Osteoblast (primary cell): ENCODE results near the gene ITGB2. TPM values are rescaled to one million over a fixed set of nuclear protein-coding genes. Genes with fewer than 3 reads are reported as not detected.

ENCODE experiments used
- DNase-seq: peaks from one replicate; pipeline ENCODE4 v3.0.0; 2011; ENCODE audit warnings: low spot score, mixed read lengths; ENCODE audit not compliant: insufficient read length; ENCODE audit errors: missing footprints
- H2AFZ ChIP-seq: 2 replicates; pipeline ENCODE4 v1.6.0; 2011; ENCODE audit warnings: mild to moderate bottlenecking, low read length
- H3K27ac ChIP-seq: 2 replicates; pipeline ENCODE4 v1.5.1; 2011; ENCODE audit warnings: mild to moderate bottlenecking, low read depth, low read length, moderate library complexity
- H3K27me3 ChIP-seq: 2 replicates; pipeline ENCODE4 v1.6.0; 2012; ENCODE audit warnings: mild to moderate bottlenecking, control low read depth, inconsistent platforms, low read length, moderate library complexity; ENCODE audit not compliant: insufficient read depth
- H3K36me3 ChIP-seq: 2 replicates; pipeline ENCODE4 v1.5.1; 2011; ENCODE audit warnings: mild to moderate bottlenecking, low read length, control low read depth, moderate library complexity; ENCODE audit not compliant: insufficient read depth
- H3K4me1 ChIP-seq: 2 replicates; pipeline ENCODE4 v1.5.1; 2011; ENCODE audit warnings: mild to moderate bottlenecking, low read length, control low read depth, moderate library complexity; ENCODE audit not compliant: insufficient read depth
- H3K4me2 ChIP-seq: 2 replicates; pipeline ENCODE4 v1.6.0; 2011; ENCODE audit warnings: mild to moderate bottlenecking, low read length; ENCODE audit not compliant: insufficient read depth
- H3K4me3 ChIP-seq: fragments of 200-600 bp; sonication (generic); 3 replicates; pipeline ENCODE4 v1.5.1; 2012; ENCODE audit warnings: mild to moderate bottlenecking, low read length, inconsistent platforms; ENCODE audit not compliant: insufficient read depth
- H3K79me2 ChIP-seq: 2 replicates; pipeline ENCODE4 v1.6.0; 2012; ENCODE audit warnings: mild to moderate bottlenecking, low read length, control low read depth, inconsistent platforms; ENCODE audit not compliant: insufficient read depth
- H3K9me3 ChIP-seq: 2 replicates; pipeline ENCODE4 v1.5.1; 2011; ENCODE audit warnings: low read depth, low read length, control low read depth
- H4K20me1 ChIP-seq: 2 replicates; pipeline ENCODE4 v1.6.0; 2012; ENCODE audit warnings: mild to moderate bottlenecking, low read length, control low read depth; ENCODE audit not compliant: insufficient read depth
- CTCF ChIP-seq: IDR thresholded peaks from 2 replicates; pipeline ENCODE4 v1.5.1; 2011; ENCODE audit warnings: mild to moderate bottlenecking, low read depth, low read length, moderate library complexity; ENCODE audit errors: extremely low read depth
- total RNA-seq: library from RNA; depleted of rRNA; stranded (reverse); fragments of >200 nt; gene quantifications from 2 replicates; pipeline ENCODE4 v1.2.3, GENCODE V29; 2012

The ITGB2 gene
- total RNA-seq, 1 donor = 15.2 TPM

- Histone ChIP-seq H2AFZ (no peak overlapping the region), H4K20me1 (no peaks in the 10 kb centered on the region), H3K79me2 (no peaks in the 10 kb centered on the region), H3K27ac (no peak overlapping the region), H3K4me3 (no peak overlapping the region), H3K27me3 (no peaks in the 10 kb centered on the region), H3K4me1 (peaks cover 10% of the 10 kb centered on the region), H3K36me3 (no peaks in the 10 kb centered on the region), H3K4me2 (no peak overlapping the region), H3K9me3 (no peaks in the 10 kb centered on the region)
- no peak for TF ChIP-seq CTCF
- no peak for DNase-seq
These were observed 15.5 kb downstream of the ITGB2 start for GRCh38 chr21:44905016-44905727.

DNA sequence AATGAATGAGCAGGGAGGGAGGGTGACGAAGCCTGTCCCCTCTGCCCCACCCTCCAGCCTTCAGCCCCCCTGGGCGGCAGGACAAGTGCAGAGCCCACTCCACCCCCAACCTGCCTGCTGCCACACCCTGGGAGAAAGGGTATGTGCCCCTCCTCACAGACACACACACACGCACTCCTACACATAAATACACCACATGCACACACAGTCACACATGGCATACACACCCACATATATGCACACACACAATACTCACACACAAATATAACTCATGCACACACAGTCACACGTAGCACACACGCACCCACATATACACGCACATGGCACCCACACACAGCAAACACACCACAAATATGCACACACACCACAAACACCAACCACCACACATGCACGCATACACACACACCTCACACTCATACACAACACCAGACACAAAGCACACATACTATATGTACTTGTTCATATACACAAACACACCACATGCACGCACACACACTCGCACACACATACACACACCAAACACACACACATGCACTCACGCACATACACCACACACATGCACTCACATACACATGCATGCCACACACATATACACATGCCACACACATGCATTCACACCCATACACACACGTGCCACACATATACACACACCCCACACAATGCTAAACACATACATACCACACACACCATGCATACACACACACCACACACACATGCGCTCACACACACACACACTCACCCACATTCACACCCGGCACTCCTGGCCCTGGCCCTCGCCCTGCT lies 16.4 kb downstream of the ITGB2 start:
- TF ChIP-seq CTCF = no peak
- peaks cover 10% of the 10 kb centered on the region for H3K4me1 ChIP-seq
- no peak overlapping the region for H2AFZ ChIP-seq
- H3K27me3 ChIP-seq = no peaks in the 10 kb centered on the region
- H3K36me3 ChIP-seq = no peaks in the 10 kb centered on the region
- H3K4me3 ChIP-seq = no peak overlapping the region
- DNase-seq = no peak
- H4K20me1 ChIP-seq = no peaks in the 10 kb centered on the region
- H3K27ac ChIP-seq = no peak overlapping the region
- no peaks in the 10 kb centered on the region for H3K9me3 ChIP-seq
- H3K79me2 ChIP-seq = no peaks in the 10 kb centered on the region
- H3K4me2 ChIP-seq = no peak overlapping the region

DNA sequence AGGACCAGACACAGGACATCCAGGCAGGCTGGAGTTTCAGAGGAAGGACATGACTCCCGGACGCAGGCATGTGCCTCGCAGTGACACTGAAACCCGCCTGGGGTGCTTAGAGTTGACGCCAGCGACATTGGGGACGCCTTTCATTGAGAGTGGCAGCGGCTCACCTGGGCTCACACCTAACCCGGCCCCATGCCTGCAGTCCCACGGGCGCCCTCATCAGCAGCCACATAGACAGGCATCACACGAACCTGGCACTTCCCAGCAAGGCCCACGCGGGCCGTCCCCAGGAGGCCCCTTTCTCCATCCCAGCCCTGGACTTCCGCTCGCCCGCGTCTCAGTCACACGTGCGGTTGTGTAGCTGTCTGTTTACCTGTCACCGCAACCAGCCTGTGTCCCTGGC lies 17.0 kb downstream of the ITGB2 start:
- no peak overlapping the region for H2AFZ ChIP-seq
- H3K79me2 ChIP-seq = no peaks in the 10 kb centered on the region
- H3K36me3 ChIP-seq = no peaks in the 10 kb centered on the region
- no peak overlapping the region for H3K4me3 ChIP-seq
- H3K9me3 ChIP-seq = no peaks in the 10 kb centered on the region
- H3K27me3 ChIP-seq = no peaks in the 10 kb centered on the region
- no peaks in the 10 kb centered on the region for H4K20me1 ChIP-seq
- no peak overlapping the region for H3K27ac ChIP-seq
- no peak for TF ChIP-seq CTCF
- no peak overlapping the region for H3K4me2 ChIP-seq
- DNase-seq = no peak
- peaks cover 6% of the 10 kb centered on the region for H3K4me1 ChIP-seq

DNA sequence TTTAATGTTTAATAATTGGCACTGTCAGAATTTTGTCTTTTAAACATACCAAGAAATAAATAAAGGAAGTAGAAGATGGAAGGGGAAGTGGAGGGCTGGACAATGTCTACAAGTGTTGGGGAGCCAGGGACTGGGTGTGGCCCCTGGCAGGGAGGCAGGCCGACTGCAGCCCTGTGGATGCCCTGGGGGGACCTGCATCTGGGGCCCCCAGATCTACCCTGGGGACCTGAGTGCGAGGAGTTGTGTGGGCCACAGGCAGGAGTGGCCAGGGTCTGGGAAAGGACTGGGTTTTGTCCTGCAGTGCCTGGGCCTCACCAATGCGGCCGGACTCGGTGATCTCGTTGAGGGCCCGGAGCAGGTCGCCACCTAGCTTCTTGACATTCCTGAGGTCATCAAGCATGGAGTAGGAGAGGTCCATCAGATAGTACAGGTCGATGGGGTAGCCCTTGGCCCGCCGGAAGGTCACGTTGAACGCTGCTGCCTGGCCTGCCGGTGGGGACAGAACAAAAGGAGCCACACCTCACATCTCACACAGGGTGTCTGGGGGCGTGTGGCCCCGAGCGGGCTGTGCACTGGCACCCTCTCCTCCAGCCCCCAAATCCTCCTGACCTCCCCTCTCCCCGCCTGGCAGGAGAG lies 17.5 kb downstream of the ITGB2 start:
- H2AFZ ChIP-seq = no peak overlapping the region
- H3K4me2 ChIP-seq = no peak overlapping the region
- H3K27ac ChIP-seq = no peak overlapping the region
- no peaks in the 10 kb centered on the region for H3K79me2 ChIP-seq
- no peak for TF ChIP-seq CTCF
- no peaks in the 10 kb centered on the region for H4K20me1 ChIP-seq
- no peaks in the 10 kb centered on the region for H3K36me3 ChIP-seq
- DNase-seq = no peak
- H3K4me3 ChIP-seq = no peak overlapping the region
- no peaks in the 10 kb centered on the region for H3K27me3 ChIP-seq
- peaks cover 2% of the 10 kb centered on the region for H3K4me1 ChIP-seq
- no peaks in the 10 kb centered on the region for H3K9me3 ChIP-seq
